Heart left ventricle (tissue), 16 donors: ENCODE results near the gene FGF14. TPM values are rescaled to one million over a fixed set of nuclear protein-coding genes. Genes with fewer than 3 reads are reported as not detected.

Experiments
- ATAC-seq, 4 donors: fragments of 200-7000 bp; cut with Tn5 transposase; one replicate each; pipeline ENCODE4 v1.9.1; 2020 to 2022; ENCODE audit warnings: moderate library complexity in 4 of 4, mild to moderate bottlenecking in 3 of 4, moderate number of reproducible peaks in 1 of 4
- DNase-seq, 5 donors: peaks; one replicate each; pipeline ENCODE4 v3.0.0-alpha.2; 2020
- H3K27ac ChIP-seq, 12 donors: fragments of 200-600 bp; sonication (generic) in 4 of 12; one replicate each; pipeline versions ENCODE4 v1.5.0 to v1.8.0; 2016 to 2022; ENCODE audit warnings: mild to moderate bottlenecking in 2 of 12
- H3K27me3 ChIP-seq, 9 donors: fragments of 200-600 bp; sonication (generic) in 2 of 9; one replicate each; pipeline versions ENCODE4 v1.5.1 to v1.8.0; 2016 to 2022; ENCODE audit warnings: mild to moderate bottlenecking in 3 of 9
- H3K36me3 ChIP-seq, 9 donors: fragments of 200-600 bp; sonication (generic) in 2 of 9; one replicate each; pipeline versions ENCODE4 v1.5.0 to v1.8.0; 2018 to 2022; ENCODE audit warnings: mild to moderate bottlenecking in 2 of 9
- H3K4me1 ChIP-seq, 12 donors: fragments of 200-600 bp; sonication (generic) in 4 of 12; one replicate each; pipeline versions ENCODE4 v1.5.0 to v1.8.0; 2016 to 2022; ENCODE audit warnings: mild to moderate bottlenecking in 3 of 12
- H3K4me3 ChIP-seq, 12 donors: fragments of 200-600 bp; sonication (generic) in 4 of 12; one replicate each; pipeline versions ENCODE4 v1.5.0 to v1.8.0; 2017 to 2022; ENCODE audit warnings: mild to moderate bottlenecking in 9 of 12, moderate library complexity in 4 of 12
- H3K9me3 ChIP-seq, 12 donors: fragments of 200-600 bp; sonication (generic) in 4 of 12; one replicate each; pipeline versions ENCODE4 v1.5.0 to v1.8.0; 2016 to 2022; ENCODE audit warnings: mild to moderate bottlenecking in 1 of 12
- CTCF ChIP-seq, 12 donors: fragments of 200-600 bp; sonication (generic) in 4 of 12; IDR thresholded peaks; one replicate each; pipeline versions ENCODE4 v1.5.0 to v1.8.0; 2018 to 2022; ENCODE audit warnings: antibody characterized with exemption in 12 of 12, mild to moderate bottlenecking in 5 of 12
- POLR2A ChIP-seq, 2 donors: fragments of 450-650 bp; IDR thresholded peaks; one replicate each; pipeline ENCODE4 v1.6.1; 2017; ENCODE audit warnings: antibody characterized with exemption in 2 of 2, mild to moderate bottlenecking in 2 of 2, moderate library complexity in 2 of 2
- WGBS, 4 donors: extraction: QIAGEN DNeasy Blood & Tissue Kit in 2 of 4; methylation state at CpG; one replicate each; pipeline versions ENCODE4 v1.1.5 to v1.1.7; 2013 to 2018; 5-methylcytosine and 5-hydroxymethylcytosine counted together
- intact Hi-C, 10 donors: fragments of 100-400 bp; cut with DNase I; formaldehyde crosslinking; loops; one replicate each; pipeline versions ENCODE4 v1.11.1 to v1.14.2; 2022
- polyA plus RNA-seq, 2 donors: library from polyadenylated mRNA; stranded (reverse); fragments of 200-250 nt; gene quantifications; one replicate each; pipeline ENCODE4 v1.2.3, GENCODE V29; 2013
- total RNA-seq, 9 donors: library from RNA; depleted of rRNA in 2 of 9; stranded (reverse); fragments of >200 nt in 2 of 9; fragmentation: NEBNext Ultra II Directional in 3 of 9; extraction: Animal tissue kit (Norgen Biotek cat#: 25700) in 3 of 9; gene quantifications; one replicate each; pipeline versions ENCODE4 v1.1.0 to v1.2.4, GENCODE V29; 2016 to 2023
- donor health status: ischemic (EF 13 %, LVEDD 7.1; RV severe dilation, severe dysfunction).
- donor health status: healthy with polysubstance abuse.
- donor health status: DM: no; HTN: yes; CAD: no.
- donor health status: DM: no; HTN: no; CAD: no.
- donor health status: ischemic (EF 25% LVEDD 6.9; RV normal size, moderate dysfunction).
- donor health status: ischemic (EF 25% LVEDD 5.7; RV mildly dilated, moderate dysfunction).
- donor health status: healthy.
- donor health status: DM: yes; HTN: yes; CAD: no.
- donor health status: ischemic (EF 35%, LVEDD 5.7; RV mildly dilated, moderate dysfunction).
- donor health status: nonischemic (EF 11% LVEDD 7.7; RV severe dilation, severe dysfunction).
- donor health status: DM: yes; HTN: yes; CAD: no.
- donor health status: PGD.
- donor health status: ischemic (EF 29% LVEDD 5.4; RV normal size, mild dysfunction).
- donor health status: nonischemic (EF 23%, LVEDD 6.1; RV moderate dilation, normal function).

The FGF14 gene
- total and polyA plus RNA-seq, 11 donors, result 0.14 to 6.3 (median 3.9) TPM

GRCh38 chr13:102136735-102137296 is 265.0 kb downstream of the FGF14 start:
- Histone ChIP-seq H3K4me1 (peaks cover 0 to 12% (median 0%) of the 10 kb centered on the region in 12 donors), H3K27me3 (no peaks in the 10 kb centered on the region), H3K4me3 (no peak overlapping the region), H3K36me3 (no peaks in the 10 kb centered on the region), H3K27ac (no peak overlapping the region), H3K9me3 (no peaks in the 10 kb centered on the region)
- WGBS, 4 donors, result 52 to 75% (median 57%) methylated on average over 3 of the region's 3 CpGs
- intact Hi-C loops, result no loop called here
- no peak for TF ChIP-seq POLR2A (IDR thresholded peaks at IDR 0.05)
- TF ChIP-seq CTCF (IDR thresholded peaks at IDR 0.05), result no peak
- DNase-seq (no peak), ATAC-seq (no peak)

GRCh38 chr13:102132777-102133295 is 269.0 kb downstream of the FGF14 start:
- intact Hi-C loops, result no loop called here
- DNase-seq (no peak), ATAC-seq (no peak)
- Histone ChIP-seq H3K9me3 (no peaks in the 10 kb centered on the region), H3K4me1 (peaks cover 0 to 5% (median 0%) of the 10 kb centered on the region in 12 donors), H3K36me3 (no peaks in the 10 kb centered on the region), H3K4me3 (no peak overlapping the region), H3K27ac (no peak overlapping the region), H3K27me3 (no peaks in the 10 kb centered on the region)
- TF ChIP-seq POLR2A (IDR thresholded peaks at IDR 0.05) (no peak), CTCF (IDR thresholded peaks at IDR 0.05) (no peak)
- WGBS, 4 donors, result 62 to 81% (median 78%) methylated on average over 3 of the region's 3 CpGs

GRCh38 chr13:102131246-102131645 is 270.6 kb downstream of the FGF14 start:
- no peak for DNase-seq
- no peak for ATAC-seq
- Histone ChIP-seq H3K4me3 (no peak overlapping the region), H3K27me3 (no peaks in the 10 kb centered on the region), H3K36me3 (no peaks in the 10 kb centered on the region), H3K9me3 (no peaks in the 10 kb centered on the region), H3K27ac (no peak overlapping the region), H3K4me1 (no peaks in the 10 kb centered on the region)
- no peak for TF ChIP-seq POLR2A (IDR thresholded peaks at IDR 0.05)
- intact Hi-C loops, result no loop called here
- WGBS, 4 donors, result 69 to 76% (median 72%) methylated on average over 2 of the region's 2 CpGs

- intact Hi-C loops, result no loop called here
- no peak overlapping the region for H3K4me3 ChIP-seq
- H3K27ac ChIP-seq, result no peak overlapping the region
- no peaks in the 10 kb centered on the region for H3K27me3 ChIP-seq
- no peaks in the 10 kb centered on the region for H3K9me3 ChIP-seq
- WGBS, 4 donors, result 52 to 72% (median 65%) methylated on average over 4 of the region's 4 CpGs
- no peak for TF ChIP-seq CTCF (IDR thresholded peaks at IDR 0.05)
- no peak for TF ChIP-seq POLR2A (IDR thresholded peaks at IDR 0.05)
- ATAC-seq, result peak in 1 of 4 donors; percentile 47
- DNase-seq, result no peak
- no peaks in the 10 kb centered on the region for H3K36me3 ChIP-seq
- H3K4me1 ChIP-seq, result no peaks in the 10 kb centered on the region
Observed at GRCh38 chr13:102128216-102128810, 273.5 kb downstream of the FGF14 start.
